LNCaP clone FGC (cell line): ENCODE measurements around the gene KIF25.

Source experiments
- DNase-seq: peaks from one replicate; pipeline ENCODE4 v3.0.0-alpha.2; 2011; ENCODE audit warnings: low read depth
- H3K4me3 ChIP-seq: 2 replicates; pipeline ENCODE4 v1.5.1; 2011; ENCODE audit warnings: mild to moderate bottlenecking, low read depth, low read length, control low read depth
- CTCF ChIP-seq: IDR thresholded peaks from 2 replicates; pipeline ENCODE4 v1.5.1; 2012; ENCODE audit warnings: mild to moderate bottlenecking; ENCODE audit not compliant: control insufficient read depth, insufficient read depth; ENCODE audit errors: extremely low read depth

KIF25 gene

DNA sequence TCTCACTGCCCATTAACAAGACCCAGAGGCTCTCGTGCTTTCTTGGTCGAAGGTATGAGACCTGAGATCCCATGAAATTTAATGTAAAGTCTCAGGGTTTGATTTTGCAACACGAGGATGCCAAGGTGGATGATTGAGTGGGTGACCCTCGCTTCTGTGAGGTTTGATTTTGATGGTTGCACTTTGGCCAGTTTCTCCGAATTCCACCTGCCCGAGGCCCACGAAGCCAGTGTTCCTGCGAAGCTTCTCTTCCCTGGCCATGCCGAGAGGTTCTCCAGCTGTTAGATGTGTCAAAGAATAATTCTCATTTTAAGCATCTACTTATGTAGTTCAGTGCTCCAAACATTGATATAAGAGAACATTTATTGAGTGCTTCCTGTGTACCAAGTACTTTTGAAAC is at the start of gene KIF25:
Gene KIF25, plus strand, starts transcription at position 30 of the 400 bp plus-strand sequence. CDS start 31,915 bp downstream, outside the sequence.
- DNase-seq: no peak
- H3K4me3 ChIP-seq: no peak within 1 kb of the TSS
- no peak for TF ChIP-seq CTCF

GRCh38 chr6:167947716-167948115 is 49.8 kb upstream of the KIF25 start:
- no peak for TF ChIP-seq CTCF
- DNase-seq: no peak
- no peak overlapping the region for H3K4me3 ChIP-seq

DNA sequence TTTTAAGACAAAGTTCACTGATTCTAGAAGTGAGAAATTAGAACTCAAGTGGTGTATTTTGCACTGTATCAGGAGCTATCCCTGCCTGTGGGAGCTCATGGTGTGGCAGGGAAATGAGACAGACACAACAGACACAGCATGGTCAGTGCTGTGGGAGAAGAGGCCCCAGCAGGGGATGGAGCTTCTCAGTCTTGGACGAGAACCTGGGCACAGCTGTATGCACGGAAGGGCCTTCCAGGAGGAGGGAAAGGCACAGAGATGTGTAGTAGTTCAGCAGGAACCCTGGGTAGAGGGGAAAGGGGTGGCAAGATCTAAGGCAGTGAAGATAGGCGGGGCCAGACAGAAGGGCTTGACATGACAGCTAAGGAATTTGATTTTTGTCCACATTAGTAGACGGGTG is 48.8 kb upstream of the KIF25 start:
- no peak for TF ChIP-seq CTCF
- H3K4me3 ChIP-seq: no peak overlapping the region
- no peak for DNase-seq

DNA sequence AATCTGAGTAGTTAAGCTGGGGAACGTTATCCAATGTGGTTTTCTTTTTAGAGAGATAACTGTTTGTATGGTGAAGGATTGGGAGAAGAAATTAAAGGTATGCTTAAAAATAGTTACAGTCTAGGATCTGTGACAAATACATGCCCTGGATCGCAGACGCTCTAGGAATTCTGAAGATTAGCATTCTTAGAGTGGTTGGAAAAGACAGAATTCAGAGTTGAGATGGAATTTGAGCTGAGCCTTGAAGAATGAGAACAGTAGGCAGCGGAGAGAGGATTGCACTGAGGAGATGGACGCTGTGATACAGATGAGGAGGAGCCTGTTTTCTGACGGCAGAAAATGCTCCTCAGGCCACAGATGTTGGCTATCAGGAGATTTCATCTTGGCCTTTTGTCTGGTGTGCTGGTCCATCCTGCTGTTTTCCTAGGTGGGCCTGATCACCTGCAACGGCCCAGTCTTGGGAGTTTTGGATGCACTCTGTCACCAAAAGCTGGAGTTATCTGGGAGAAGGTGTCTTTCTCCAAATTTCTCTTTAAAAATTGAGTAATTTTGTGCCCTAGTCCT is 48.3 kb upstream of the KIF25 start:
- no peak for DNase-seq
- no peak for TF ChIP-seq CTCF

GRCh38 chr6:167951781-167952511 is 45.5 kb upstream of the KIF25 start:
- H3K4me3 ChIP-seq: no peak overlapping the region
- no peak for DNase-seq
- no peak for TF ChIP-seq CTCF

More for the DNA sequence above, 48.3 kb upstream of the KIF25 start:
- H3K4me3 ChIP-seq: no peak overlapping the region

- no peak for TF ChIP-seq CTCF
- DNase-seq: no peak
- H3K4me3 ChIP-seq: no peak overlapping the region
These were observed 45.0 kb upstream of the KIF25 start for GRCh38 chr6:167952512-167952859.

GRCh38 chr6:167953551-167953950 is 43.9 kb upstream of the KIF25 start:
- TF ChIP-seq CTCF: no peak
- no peak overlapping the region for H3K4me3 ChIP-seq
- no peak for DNase-seq
